ENCODE measurements around the gene UTS2B.

UTS2B gene

GRCh38 chr3:191236646-191237045, 93.7 kb downstream of the UTS2B start:
- no peak for DNase-seq

GRCh38 chr3:191235331-191236314, 94.7 kb downstream of the UTS2B start:
- no peak for DNase-seq

- no peak for DNase-seq
Measured at GRCh38 chr3:191234216-191234615, 96.1 kb downstream of the UTS2B start.

GRCh38 chr3:191227541-191227940, 102.8 kb downstream of the UTS2B start:
- DNase-seq: no peak

- no peak for DNase-seq
Measured at GRCh38 chr3:191221638-191222037, 108.7 kb downstream of the UTS2B start.

- no peak for DNase-seq
Measured at GRCh38 chr3:191220908-191221307, 109.4 kb downstream of the UTS2B start.

- DNase-seq: no peak
Measured at GRCh38 chr3:191217301-191217700, 113.0 kb downstream of the UTS2B start.
